ENCODE measurements around the gene ABHD14A.

ABHD14A gene

DNA sequence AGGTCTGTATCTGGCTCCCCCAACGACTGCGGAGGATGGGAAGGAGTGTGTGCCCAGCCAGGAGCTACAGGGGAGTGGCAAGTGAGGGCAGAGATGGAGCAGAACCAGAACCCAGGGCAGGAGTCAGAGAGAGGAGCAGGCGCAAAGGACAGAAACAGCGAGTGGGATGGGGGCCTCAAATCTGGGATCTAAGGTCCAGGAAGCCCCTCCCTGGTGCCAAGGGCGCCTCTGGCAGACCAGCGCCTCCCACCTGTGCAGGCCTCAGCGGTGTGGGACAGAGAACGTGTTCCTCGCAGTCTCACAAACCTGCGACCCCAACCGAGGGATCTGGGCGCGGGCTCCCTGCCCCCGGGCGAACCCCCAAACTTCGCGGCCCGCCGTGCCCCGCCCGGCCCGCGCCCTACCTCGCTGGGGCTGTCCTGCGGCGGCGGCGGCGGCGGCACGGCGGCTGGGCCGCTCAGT, 7.9 kb upstream of the ABHD14A start:
- peak; percentile 53 for ATAC-seq
- TF ChIP-seq ZNF565 (CRISPR knock-in tag; conservative IDR thresholded peaks at IDR 0.05; ENCODE audit: low read depth): no peak
- no peak for TF ChIP-seq CSDC2 (CRISPR knock-in tag; IDR thresholded peaks at IDR 0.05)
- TF ChIP-seq ZNF70 (CRISPR knock-in tag; IDR thresholded peaks at IDR 0.05): no peak
- TF ChIP-seq, protein P1, sequence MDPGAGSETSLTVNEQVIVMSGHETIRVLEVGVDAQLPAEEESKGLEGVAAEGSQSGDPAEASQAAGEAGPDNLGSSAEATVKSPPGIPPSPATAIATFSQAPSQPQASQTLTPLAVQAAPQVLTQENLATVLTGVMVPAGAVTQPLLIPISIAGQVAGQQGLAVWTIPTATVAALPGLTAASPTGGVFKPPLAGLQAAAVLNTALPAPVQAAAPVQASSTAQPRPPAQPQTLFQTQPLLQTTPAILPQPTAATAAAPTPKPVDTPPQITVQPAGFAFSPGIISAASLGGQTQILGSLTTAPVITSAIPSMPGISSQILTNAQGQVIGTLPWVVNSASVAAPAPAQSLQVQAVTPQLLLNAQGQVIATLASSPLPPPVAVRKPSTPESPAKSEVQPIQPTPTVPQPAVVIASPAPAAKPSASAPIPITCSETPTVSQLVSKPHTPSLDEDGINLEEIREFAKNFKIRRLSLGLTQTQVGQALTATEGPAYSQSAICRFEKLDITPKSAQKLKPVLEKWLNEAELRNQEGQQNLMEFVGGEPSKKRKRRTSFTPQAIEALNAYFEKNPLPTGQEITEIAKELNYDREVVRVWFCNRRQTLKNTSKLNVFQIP (CRISPR knock-in tag; IDR thresholded peaks at IDR 0.05; ENCODE audit: borderline replicate concordance, low read depth): no peak
- TF ChIP-seq, protein P2, sequence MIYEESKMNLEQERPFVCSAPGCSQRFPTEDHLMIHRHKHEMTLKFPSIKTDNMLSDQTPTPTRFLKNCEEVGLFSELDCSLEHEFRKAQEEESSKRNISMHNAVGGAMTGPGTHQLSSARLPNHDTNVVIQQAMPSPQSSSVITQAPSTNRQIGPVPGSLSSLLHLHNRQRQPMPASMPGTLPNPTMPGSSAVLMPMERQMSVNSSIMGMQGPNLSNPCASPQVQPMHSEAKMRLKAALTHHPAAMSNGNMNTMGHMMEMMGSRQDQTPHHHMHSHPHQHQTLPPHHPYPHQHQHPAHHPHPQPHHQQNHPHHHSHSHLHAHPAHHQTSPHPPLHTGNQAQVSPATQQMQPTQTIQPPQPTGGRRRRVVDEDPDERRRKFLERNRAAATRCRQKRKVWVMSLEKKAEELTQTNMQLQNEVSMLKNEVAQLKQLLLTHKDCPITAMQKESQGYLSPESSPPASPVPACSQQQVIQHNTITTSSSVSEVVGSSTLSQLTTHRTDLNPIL (CRISPR knock-in tag; IDR thresholded peaks at IDR 0.05; ENCODE audit: low read depth): no peak
- TF ChIP-seq ISL1 (CRISPR knock-in tag; IDR thresholded peaks at IDR 0.05): no peak
- no peak for TF ChIP-seq ESRRG (CRISPR knock-in tag; IDR thresholded peaks at IDR 0.05)
- no peak for TF ChIP-seq SNAI2 (CRISPR knock-in tag; IDR thresholded peaks at IDR 0.05)
- TF ChIP-seq RARB (CRISPR knock-in tag; IDR thresholded peaks at IDR 0.05): no peak
- TF ChIP-seq, protein P3, sequence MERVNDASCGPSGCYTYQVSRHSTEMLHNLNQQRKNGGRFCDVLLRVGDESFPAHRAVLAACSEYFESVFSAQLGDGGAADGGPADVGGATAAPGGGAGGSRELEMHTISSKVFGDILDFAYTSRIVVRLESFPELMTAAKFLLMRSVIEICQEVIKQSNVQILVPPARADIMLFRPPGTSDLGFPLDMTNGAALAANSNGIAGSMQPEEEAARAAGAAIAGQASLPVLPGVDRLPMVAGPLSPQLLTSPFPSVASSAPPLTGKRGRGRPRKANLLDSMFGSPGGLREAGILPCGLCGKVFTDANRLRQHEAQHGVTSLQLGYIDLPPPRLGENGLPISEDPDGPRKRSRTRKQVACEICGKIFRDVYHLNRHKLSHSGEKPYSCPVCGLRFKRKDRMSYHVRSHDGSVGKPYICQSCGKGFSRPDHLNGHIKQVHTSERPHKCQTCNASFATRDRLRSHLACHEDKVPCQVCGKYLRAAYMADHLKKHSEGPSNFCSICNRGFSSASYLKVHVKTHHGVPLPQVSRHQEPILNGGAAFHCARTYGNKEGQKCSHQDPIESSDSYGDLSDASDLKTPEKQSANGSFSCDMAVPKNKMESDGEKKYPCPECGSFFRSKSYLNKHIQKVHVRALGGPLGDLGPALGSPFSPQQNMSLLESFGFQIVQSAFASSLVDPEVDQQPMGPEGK (CRISPR knock-in tag; IDR thresholded peaks at IDR 0.05; ENCODE audit: borderline replicate concordance): no peak
- no peak for TF ChIP-seq ZNF8 (CRISPR knock-in tag; IDR thresholded peaks at IDR 0.05)

DNA sequence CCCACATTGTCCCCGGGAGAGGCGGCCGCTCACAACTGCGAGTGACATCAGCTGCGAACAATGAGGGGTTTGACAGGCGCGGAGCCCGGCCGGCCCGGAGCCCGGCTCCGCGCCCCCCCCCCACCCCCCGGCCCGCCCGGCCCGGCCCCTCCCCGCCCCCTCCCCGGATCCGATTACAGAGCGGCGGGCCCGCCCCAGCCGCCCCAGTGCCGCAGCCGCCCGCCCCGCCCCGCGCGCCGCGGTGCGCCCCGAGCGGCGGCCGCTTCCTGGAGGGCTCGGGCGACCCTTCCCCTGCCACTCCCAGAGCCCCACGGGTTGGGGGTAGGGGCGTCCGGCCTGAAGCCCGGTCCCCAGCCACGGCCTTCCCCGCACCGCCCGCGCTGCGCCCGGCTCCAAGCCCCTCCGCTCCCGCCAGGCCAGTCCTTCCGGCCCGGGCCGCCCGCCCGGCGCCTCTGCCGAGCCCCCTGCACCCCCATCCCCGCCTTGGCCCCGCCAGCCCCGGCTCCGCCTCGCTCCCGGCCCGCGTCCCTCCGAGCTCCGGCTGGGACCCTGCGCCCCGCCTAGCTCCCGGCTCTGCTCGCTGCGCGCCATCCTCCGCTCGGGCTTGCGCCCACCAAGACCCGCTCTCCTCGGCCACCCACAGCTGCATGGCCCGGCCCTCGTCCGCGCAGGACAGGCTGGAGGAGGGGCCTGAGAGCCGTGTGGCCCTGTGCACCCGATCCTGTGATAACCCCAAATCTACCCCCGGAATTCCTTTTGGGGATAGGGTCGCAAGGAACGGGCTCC, 7.3 kb upstream of the ABHD14A start, which contains the start of gene PCBP4:
TSS of gene PCBP4 (minus strand) at position 71 of the 786 bp plus-strand sequence. CDS start 6,214 bp downstream, outside the sequence.
- ATAC-seq: peak; percentile 73
- TF ChIP-seq PPARA (CRISPR knock-in tag; IDR thresholded peaks at IDR 0.05; ENCODE audit: borderline replicate concordance) (no peak), OSR1 (CRISPR knock-in tag; IDR thresholded peaks at IDR 0.05) (no peak), ZNF565 (CRISPR knock-in tag; conservative IDR thresholded peaks at IDR 0.05; ENCODE audit: low read depth) (no peak), SNAI2 (CRISPR knock-in tag; IDR thresholded peaks at IDR 0.05) (no peak), GLIS3 (CRISPR knock-in tag; IDR thresholded peaks at IDR 0.05) (no peak), RARB (CRISPR knock-in tag; IDR thresholded peaks at IDR 0.05) (no peak), ESRRG (CRISPR knock-in tag; IDR thresholded peaks at IDR 0.05) (no peak), ISL1 (CRISPR knock-in tag; IDR thresholded peaks at IDR 0.05) (no peak), ZFP3 (CRISPR knock-in tag; IDR thresholded peaks at IDR 0.05) (no peak), ZNF8 (CRISPR knock-in tag; IDR thresholded peaks at IDR 0.05) (no peak), CSDC2 (CRISPR knock-in tag; IDR thresholded peaks at IDR 0.05) (no peak), BACH2 (CRISPR knock-in tag; IDR thresholded peaks at IDR 0.05; ENCODE audit: borderline replicate concordance) (no peak), TOX (CRISPR knock-in tag; IDR thresholded peaks at IDR 0.05; ENCODE audit: borderline replicate concordance) (no peak), ZNF70 (CRISPR knock-in tag; IDR thresholded peaks at IDR 0.05) (no peak), ZC3H10 (CRISPR knock-in tag; IDR thresholded peaks at IDR 0.05) (no peak), TCF4 (CRISPR knock-in tag; IDR thresholded peaks at IDR 0.05; ENCODE audit: borderline replicate concordance) (no peak)
- TF ChIP-seq, protein P4, sequence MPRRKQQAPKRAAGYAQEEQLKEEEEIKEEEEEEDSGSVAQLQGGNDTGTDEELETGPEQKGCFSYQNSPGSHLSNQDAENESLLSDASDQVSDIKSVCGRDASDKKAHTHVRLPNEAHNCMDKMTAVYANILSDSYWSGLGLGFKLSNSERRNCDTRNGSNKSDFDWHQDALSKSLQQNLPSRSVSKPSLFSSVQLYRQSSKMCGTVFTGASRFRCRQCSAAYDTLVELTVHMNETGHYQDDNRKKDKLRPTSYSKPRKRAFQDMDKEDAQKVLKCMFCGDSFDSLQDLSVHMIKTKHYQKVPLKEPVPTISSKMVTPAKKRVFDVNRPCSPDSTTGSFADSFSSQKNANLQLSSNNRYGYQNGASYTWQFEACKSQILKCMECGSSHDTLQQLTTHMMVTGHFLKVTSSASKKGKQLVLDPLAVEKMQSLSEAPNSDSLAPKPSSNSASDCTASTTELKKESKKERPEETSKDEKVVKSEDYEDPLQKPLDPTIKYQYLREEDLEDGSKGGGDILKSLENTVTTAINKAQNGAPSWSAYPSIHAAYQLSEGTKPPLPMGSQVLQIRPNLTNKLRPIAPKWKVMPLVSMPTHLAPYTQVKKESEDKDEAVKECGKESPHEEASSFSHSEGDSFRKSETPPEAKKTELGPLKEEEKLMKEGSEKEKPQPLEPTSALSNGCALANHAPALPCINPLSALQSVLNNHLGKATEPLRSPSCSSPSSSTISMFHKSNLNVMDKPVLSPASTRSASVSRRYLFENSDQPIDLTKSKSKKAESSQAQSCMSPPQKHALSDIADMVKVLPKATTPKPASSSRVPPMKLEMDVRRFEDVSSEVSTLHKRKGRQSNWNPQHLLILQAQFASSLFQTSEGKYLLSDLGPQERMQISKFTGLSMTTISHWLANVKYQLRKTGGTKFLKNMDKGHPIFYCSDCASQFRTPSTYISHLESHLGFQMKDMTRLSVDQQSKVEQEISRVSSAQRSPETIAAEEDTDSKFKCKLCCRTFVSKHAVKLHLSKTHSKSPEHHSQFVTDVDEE (CRISPR knock-in tag; IDR thresholded peaks at IDR 0.05): no peak
- TF ChIP-seq, protein P3 (CRISPR knock-in tag; IDR thresholded peaks at IDR 0.05; ENCODE audit: borderline replicate concordance): no peak
- TF ChIP-seq, protein P2 (CRISPR knock-in tag; IDR thresholded peaks at IDR 0.05; ENCODE audit: low read depth): no peak
- TF ChIP-seq, protein P5, sequence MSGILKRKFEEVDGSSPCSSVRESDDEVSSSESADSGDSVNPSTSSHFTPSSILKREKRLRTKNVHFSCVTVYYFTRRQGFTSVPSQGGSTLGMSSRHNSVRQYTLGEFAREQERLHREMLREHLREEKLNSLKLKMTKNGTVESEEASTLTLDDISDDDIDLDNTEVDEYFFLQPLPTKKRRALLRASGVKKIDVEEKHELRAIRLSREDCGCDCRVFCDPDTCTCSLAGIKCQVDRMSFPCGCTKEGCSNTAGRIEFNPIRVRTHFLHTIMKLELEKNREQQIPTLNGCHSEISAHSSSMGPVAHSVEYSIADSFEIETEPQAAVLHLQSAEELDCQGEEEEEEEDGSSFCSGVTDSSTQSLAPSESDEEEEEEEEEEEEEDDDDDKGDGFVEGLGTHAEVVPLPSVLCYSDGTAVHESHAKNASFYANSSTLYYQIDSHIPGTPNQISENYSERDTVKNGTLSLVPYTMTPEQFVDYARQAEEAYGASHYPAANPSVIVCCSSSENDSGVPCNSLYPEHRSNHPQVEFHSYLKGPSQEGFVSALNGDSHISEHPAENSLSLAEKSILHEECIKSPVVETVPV (CRISPR knock-in tag; IDR thresholded peaks at IDR 0.05): no peak

All from SK-N-SH treated with all-trans-retinoic acid at 6 μM for 48 hours (cell line).